Mucosa of stomach (tissue), 1 donor: ENCODE results near the gene CNTN4.
"Not testable (repeated sequence)": the region's sequence is repeated elsewhere in the genome, so short reads cannot be mapped to it uniquely, and the experiment has no call there.

Experiments used
- H3K27me3 ChIP-seq: one replicate; pipeline ENCODE4 v1.7.0; 2013; ENCODE audit warnings: mild to moderate bottlenecking, low read length; ENCODE audit not compliant: control insufficient read depth, insufficient read depth
- H3K36me3 ChIP-seq: one replicate; pipeline ENCODE4 v1.7.0; 2013; ENCODE audit warnings: low read length; ENCODE audit not compliant: control insufficient read depth, insufficient read depth
- H3K4me1 ChIP-seq: one replicate; pipeline ENCODE4 v1.7.0; 2013; ENCODE audit warnings: mild to moderate bottlenecking, low read length; ENCODE audit not compliant: control insufficient read depth, insufficient read depth
- H3K4me3 ChIP-seq: one replicate; pipeline ENCODE4 v1.7.0; 2013; ENCODE audit warnings: low read length
- H3K9ac ChIP-seq: one replicate; pipeline ENCODE4 v1.7.0; 2013; ENCODE audit warnings: mild to moderate bottlenecking, low read length, moderate library complexity
- H3K9me3 ChIP-seq: one replicate; pipeline ENCODE4 v1.7.0; 2013; ENCODE audit warnings: mild to moderate bottlenecking, low read length, moderate library complexity; ENCODE audit not compliant: control insufficient read depth
- donor health status: Pancreatic carcinoma.

The CNTN4 gene

GRCh38 chr3:2510591-2511145, 412.0 kb downstream of the CNTN4 start:
- H3K9me3 ChIP-seq: no peaks in the 10 kb centered on the region
- H3K4me1 ChIP-seq: no peaks in the 10 kb centered on the region
- no peaks in the 10 kb centered on the region for H3K27me3 ChIP-seq
- H3K36me3 ChIP-seq: no peaks in the 10 kb centered on the region
- H3K9ac ChIP-seq: no peak overlapping the region
- H3K4me3 ChIP-seq: no peak overlapping the region

DNA sequence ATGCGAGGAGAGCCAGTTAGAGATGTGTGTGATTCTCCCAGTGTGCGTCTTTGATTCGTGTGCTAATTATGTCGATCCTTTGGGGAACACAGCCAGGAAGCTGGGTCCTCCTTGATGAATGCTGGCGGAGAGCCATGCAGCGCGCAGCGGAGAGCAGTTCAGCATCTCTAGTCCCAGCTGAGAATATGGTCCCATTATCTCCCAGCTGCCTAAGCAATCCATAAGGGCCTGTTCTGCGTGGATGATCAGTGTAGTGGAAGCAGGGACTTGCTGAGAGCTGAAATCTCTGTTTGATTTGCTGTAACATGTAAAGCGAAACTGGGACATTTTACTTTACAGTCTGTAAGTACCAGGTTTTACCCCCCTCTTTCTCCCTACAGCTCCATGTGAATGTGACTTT, 412.7 kb downstream of the CNTN4 start:
- Histone ChIP-seq H3K4me3 (no peak overlapping the region), H3K27me3 (no peaks in the 10 kb centered on the region), H3K36me3 (no peaks in the 10 kb centered on the region), H3K9ac (no peak overlapping the region), H3K4me1 (no peaks in the 10 kb centered on the region), H3K9me3 (no peaks in the 10 kb centered on the region)

- no peaks in the 10 kb centered on the region for H3K4me1 ChIP-seq
Measured at GRCh38 chr3:2512881-2513280, 414.2 kb downstream of the CNTN4 start.

GRCh38 chr3:2513986-2514385, 415.3 kb downstream of the CNTN4 start:
- no peak overlapping the region for H3K4me3 ChIP-seq

More at GRCh38 chr3:2512881-2513280, 414.2 kb downstream of the CNTN4 start:
- H3K4me3 ChIP-seq: no peak overlapping the region
- no peaks in the 10 kb centered on the region for H3K27me3 ChIP-seq
- no peaks in the 10 kb centered on the region for H3K36me3 ChIP-seq
- no peaks in the 10 kb centered on the region for H3K9me3 ChIP-seq
- no peak overlapping the region for H3K9ac ChIP-seq

DNA sequence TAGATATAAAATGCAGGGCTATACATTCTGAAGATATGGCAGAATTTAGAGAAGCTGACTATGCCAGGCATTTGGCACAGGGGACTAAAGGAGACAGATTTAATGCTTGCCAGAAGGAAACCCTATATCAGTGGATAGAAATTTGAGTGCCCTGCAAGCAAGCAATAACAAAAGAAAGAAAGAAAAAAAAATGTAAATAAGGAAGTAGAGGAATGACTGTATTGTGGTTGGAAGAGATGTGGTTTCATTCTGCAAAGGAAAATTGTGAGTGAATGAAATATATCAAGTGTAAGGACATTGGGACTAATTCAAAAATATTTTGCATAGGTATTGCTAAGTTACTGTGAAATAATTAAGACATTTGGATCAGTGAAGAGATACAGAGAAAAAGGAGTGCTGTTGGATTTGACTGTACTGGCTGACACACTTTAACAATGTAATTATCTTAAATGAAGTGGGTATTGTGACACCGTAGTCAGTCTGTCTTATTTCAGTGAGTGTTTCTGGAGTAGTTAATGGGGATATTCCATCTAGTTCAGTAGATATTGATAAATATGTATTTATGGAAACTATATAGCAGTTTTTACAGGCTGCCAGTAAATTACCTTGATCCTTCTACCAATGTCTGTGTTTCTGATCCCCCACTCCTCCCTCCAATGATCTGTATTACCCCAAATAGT, 418.2 kb downstream of the CNTN4 start:
- Histone ChIP-seq H3K27me3 (no peaks in the 10 kb centered on the region), H3K36me3 (no peaks in the 10 kb centered on the region), H3K9me3 (no peaks in the 10 kb centered on the region), H3K9ac (no peak overlapping the region), H3K4me3 (no peak overlapping the region), H3K4me1 (no peaks in the 10 kb centered on the region)

More at GRCh38 chr3:2513986-2514385, 415.3 kb downstream of the CNTN4 start:
- Histone ChIP-seq H3K27me3 (no peaks in the 10 kb centered on the region), H3K36me3 (no peaks in the 10 kb centered on the region), H3K4me1 (no peaks in the 10 kb centered on the region), H3K9ac (no peak overlapping the region), H3K9me3 (no peaks in the 10 kb centered on the region)

DNA sequence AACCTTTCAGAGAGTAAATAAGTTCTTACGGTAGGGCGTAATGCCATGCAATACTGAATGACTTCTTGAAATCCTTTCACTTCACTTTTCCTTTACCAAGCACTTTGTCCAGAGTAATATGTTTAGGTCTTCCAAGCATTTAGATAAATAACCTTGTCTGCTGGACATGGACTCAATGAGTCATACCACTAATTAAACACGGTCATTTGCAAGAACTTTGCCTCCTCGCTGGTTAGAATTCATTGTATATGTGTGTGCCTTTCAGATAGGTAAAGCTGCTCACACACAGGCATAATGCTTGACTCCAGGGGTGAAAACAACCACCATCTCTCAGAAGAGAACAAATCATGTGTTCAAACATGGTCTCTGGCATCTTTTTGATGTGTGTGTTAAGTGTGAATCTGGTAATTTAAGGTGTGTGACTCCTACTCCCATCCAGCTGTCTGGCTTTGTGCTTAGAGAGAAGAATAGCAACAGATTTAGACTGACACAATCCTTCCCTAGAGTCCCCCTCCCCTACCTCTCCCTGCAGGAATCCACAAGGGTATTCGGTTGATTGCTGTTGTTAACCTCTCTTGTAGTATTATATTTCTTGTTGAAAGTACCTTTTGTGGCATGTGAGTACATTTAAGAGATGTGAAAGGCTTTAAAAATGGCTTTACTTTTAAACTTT, 419.0 kb downstream of the CNTN4 start:
- H3K9me3 ChIP-seq: no peaks in the 10 kb centered on the region
- H3K4me1 ChIP-seq: no peaks in the 10 kb centered on the region
- no peak overlapping the region for H3K4me3 ChIP-seq
- H3K27me3 ChIP-seq: no peaks in the 10 kb centered on the region
- H3K36me3 ChIP-seq: no peaks in the 10 kb centered on the region
- no peak overlapping the region for H3K9ac ChIP-seq

- no peaks in the 10 kb centered on the region for H3K4me1 ChIP-seq
- H3K4me3 ChIP-seq: no peak overlapping the region
- H3K36me3 ChIP-seq: no peaks in the 10 kb centered on the region
- H3K27me3 ChIP-seq: no peaks in the 10 kb centered on the region
- no peaks in the 10 kb centered on the region for H3K9me3 ChIP-seq
- H3K9ac ChIP-seq: no peak overlapping the region
Measured at GRCh38 chr3:2523281-2523836, 424.7 kb downstream of the CNTN4 start.

GRCh38 chr3:2525968-2526367, 427.3 kb downstream of the CNTN4 start:
- Histone ChIP-seq H3K9me3 (no peaks in the 10 kb centered on the region), H3K9ac (no peak overlapping the region), H3K4me1 (no peaks in the 10 kb centered on the region), H3K36me3 (no peaks in the 10 kb centered on the region), H3K27me3 (no peaks in the 10 kb centered on the region), H3K4me3 (no peak overlapping the region)

DNA sequence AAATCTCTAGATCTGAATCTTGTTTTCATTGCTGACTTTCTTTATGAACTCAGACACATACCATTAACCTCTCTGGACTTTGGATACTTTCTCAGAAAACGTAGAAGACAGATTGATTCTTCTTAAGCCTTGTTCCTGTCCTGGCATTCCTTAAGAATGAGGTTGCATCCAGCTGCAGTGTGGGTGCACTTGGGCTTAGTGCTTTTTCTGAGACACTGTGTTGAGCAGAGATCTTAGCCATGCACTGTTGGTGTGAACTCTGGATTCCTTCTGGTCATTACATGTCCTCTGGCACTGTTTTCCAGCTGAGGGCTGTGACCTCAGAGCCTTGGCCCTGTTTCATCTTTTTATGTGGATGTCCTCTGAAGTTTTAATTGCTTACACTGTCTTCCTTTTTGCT, 428.3 kb downstream of the CNTN4 start:
- Histone ChIP-seq H3K4me3 (no peak overlapping the region), H3K4me1 (no peaks in the 10 kb centered on the region), H3K9ac (no peak overlapping the region), H3K36me3 (no peaks in the 10 kb centered on the region), H3K9me3 (no peaks in the 10 kb centered on the region), H3K27me3 (no peaks in the 10 kb centered on the region)

GRCh38 chr3:2527328-2527727, 428.7 kb downstream of the CNTN4 start:
- not testable (repeated sequence) for H3K4me1 ChIP-seq, H3K9ac ChIP-seq, H3K9me3 ChIP-seq, H3K27me3 ChIP-seq, H3K36me3 ChIP-seq, H3K4me3 ChIP-seq

- H3K9me3 ChIP-seq, H3K9ac ChIP-seq, H3K4me1 ChIP-seq, H3K4me3 ChIP-seq, H3K27me3 ChIP-seq, H3K36me3 ChIP-seq: not testable (repeated sequence)
Measured at GRCh38 chr3:2534767-2535166, 436.1 kb downstream of the CNTN4 start.

GRCh38 chr3:2535206-2535605, 436.5 kb downstream of the CNTN4 start:
- Histone ChIP-seq H3K36me3 (no peaks in the 10 kb centered on the region), H3K9ac (no peak overlapping the region), H3K9me3 (no peaks in the 10 kb centered on the region), H3K4me3 (no peak overlapping the region), H3K4me1 (no peaks in the 10 kb centered on the region), H3K27me3 (no peaks in the 10 kb centered on the region)
